ENCODE results near the gene KRTAP10-1. TPM values are rescaled to one million over a fixed set of nuclear protein-coding genes. Genes with fewer than 3 reads are reported as not detected.

KRTAP10-1 gene
- total and polyA plus RNA-seq, 2 of the 8 experiments (the other 6 are each of a cell fraction or from before 2014, with no cell fraction given) = 0.08 TPM; not detected in 1

GRCh38 chr21:44511219-44511937 is 28.6 kb downstream of the KRTAP10-1 start:
- POLR2A ChIA-PET (ENCODE audit: partially characterized antibody) = interaction anchor here (1.3 to 1.9 kb wide), 2 partner anchors 9 to 26 kb away, joined by 5 to 7 read pairs; no protein-coding TSS in a partner anchor

More at GRCh38 chr21:44511219-44511937, 28.6 kb downstream of the KRTAP10-1 start:
- no peaks in the 10 kb centered on the region for H3K27me3 ChIP-seq (replicated peaks in 1 of 4; ENCODE audit: control insufficient read depth in 3 of 4, extremely low read depth in 1 of 4, insufficient read depth in 3 of 4, low read length in 3 of 4)
- DNase-seq (ENCODE audit: low read depth in 1 of 2, low spot score in 2 of 2) = no peak
- WGBS, 2 experiments (ENCODE audit: extremely low coverage in 1 of 2, insufficient coverage in 1 of 2, insufficient read length in 1 of 2, insufficient replicate concordance in 2 of 2, low coverage in 1 of 2, low lambda C conversion rate in 2 of 2, missing lambda C conversion rate in 1 of 2) = 90% methylated on average over 11 of the region's 11 CpGs; no CpG with 5 or more reads in 1 of the 2 experiments
- no peak overlapping the region for H3K9ac ChIP-seq (replicated peaks in 1 of 4; ENCODE audit: extremely low read depth in 1 of 4, low read depth in 3 of 4, low read length in 3 of 4)
- H2BK5ac ChIP-seq (ENCODE audit: low read depth, low read length) = no peak overlapping the region
- no peak overlapping the region for H3K4ac ChIP-seq (replicated peaks; ENCODE audit: insufficient read length, low read depth, low read length)
- no peaks in the 10 kb centered on the region for H3K9me3 ChIP-seq (ENCODE audit: insufficient read depth in 2 of 2, low read depth in 1 of 2, low read length in 1 of 2)
- H2AFZ ChIP-seq (ENCODE audit: low read length) = no peak overlapping the region
- H2BK15ac ChIP-seq (ENCODE audit: low read length) = no peak overlapping the region
- H4K91ac ChIP-seq (replicated peaks; ENCODE audit: insufficient read length, low read length) = peak overlapping the region; percentile 5
- H3K14ac ChIP-seq (ENCODE audit: insufficient read length) = no peak overlapping the region
- peaks cover 0 to 8% (median 8%) of the 10 kb centered on the region in 4 experiments; a peak in 4 of 8 replicates for H3K36me3 ChIP-seq (ENCODE audit: control insufficient read depth in 2 of 4, insufficient read depth in 4 of 4, low read length in 3 of 4)
- 0 out of 2 replicates have a peak, but pooled peaks cover 2% of the 10 kb centered on the region for H3K23me2 ChIP-seq (ENCODE audit: low read depth, low read length)
- H2BK120ac ChIP-seq (replicated peaks; ENCODE audit: low read depth, low read length) = no peak overlapping the region
- no peak overlapping the region; the same call in 1 of the 2 replicates for H2AK5ac ChIP-seq (ENCODE audit: low read depth, low read length)
- H4K5ac ChIP-seq (ENCODE audit: insufficient read length, low read depth, low read length) = no peak overlapping the region
- TF ChIP-seq KDM4A (IDR thresholded peaks at IDR 0.05; ENCODE audit: low read depth, low read length, severe bottlenecking) (peak; percentile 6), JUN (IDR thresholded peaks at IDR 0.05; ENCODE audit: low read depth, low read length) (no peak)
- H3K4me1 ChIP-seq (replicated peaks in 1 of 4; ENCODE audit: control insufficient read depth in 3 of 4, insufficient read depth in 4 of 4, low read length in 3 of 4) = no peaks in the 10 kb centered on the region; a peak in 2 of 7 replicates
- no peak overlapping the region for H3K23ac ChIP-seq (ENCODE audit: insufficient read length)
- no peak overlapping the region; the same call in 1 of the 2 replicates for H2BK12ac ChIP-seq (ENCODE audit: low read depth, low read length)
- CTCF ChIA-PET (ENCODE audit: partially characterized antibody) = interaction anchor here (0.8 to 4.0 kb wide), 25 partner anchors 8 to 282 kb away, joined by 3 to 21 read pairs (median 5); partner anchors contain the start of gene TSPEAR
- no peak for FAIRE-seq
- H3K56ac ChIP-seq (replicated peaks; ENCODE audit: insufficient read length, low read depth, low read length) = no peak overlapping the region
- no peaks in the 10 kb centered on the region for H3K79me1 ChIP-seq (ENCODE audit: low read depth, low read length)
- H3K27ac ChIP-seq (ENCODE audit: low read depth, low read length) = no peak overlapping the region
- no peak overlapping the region for H3K18ac ChIP-seq (ENCODE audit: extremely low read depth, low read length)
- no peak overlapping the region for H3K4me2 ChIP-seq (ENCODE audit: insufficient read depth in 1 of 2, low read depth in 2 of 2, low read length in 2 of 2)
- no peaks in the 10 kb centered on the region for H3K79me2 ChIP-seq (ENCODE audit: control insufficient read depth in 1 of 2, insufficient read depth in 2 of 2, low read length in 2 of 2)
- H4K8ac ChIP-seq (ENCODE audit: extremely low read depth, insufficient read depth, low read length) = no peak overlapping the region
- no peak overlapping the region for H3K4me3 ChIP-seq (ENCODE audit: extremely low read depth in 1 of 4, insufficient read depth in 2 of 4, low read depth in 3 of 4, low read length in 4 of 4)
- H4K20me1 ChIP-seq (replicated peaks in 1 of 2; ENCODE audit: control insufficient read depth in 1 of 2, insufficient read depth in 2 of 2, low read length in 2 of 2) = peaks cover 3 to 6% of the 10 kb centered on the region in 2 experiments
- H2BK20ac ChIP-seq (ENCODE audit: low read length) = no peak overlapping the region

All from H1 (cell line).